ENCODE results near the gene NEFH. TPM values are rescaled to one million over a fixed set of nuclear protein-coding genes. Genes with fewer than 3 reads are reported as not detected.

Gene NEFH
- total RNA-seq, 2 experiments from 2014 or later: 2.7 to 2.9 TPM

- no peak overlapping the region for H3K4me3 Mint-ChIP-seq
- ChIA-PET CTCF (no interaction called here), POLR2A (no interaction called here)
- no peak overlapping the region for H3K27ac Mint-ChIP-seq
- no peaks in the 10 kb centered on the region for H3K27me3 Mint-ChIP-seq
- H3K4me1 Mint-ChIP-seq: no peaks in the 10 kb centered on the region
- no peaks in the 10 kb centered on the region for H3K36me3 Mint-ChIP-seq (ENCODE audit: low read depth)
- DNase-seq: no peak
- H3K9me3 Mint-ChIP-seq: no peaks in the 10 kb centered on the region
Measured at GRCh38 chr22:29450222-29450621, 29.8 kb upstream of the NEFH start.

GRCh38 chr22:29451863-29452262 lies 28.2 kb upstream of the NEFH start:
- Mint-ChIP-seq H3K27ac (no peak overlapping the region), H3K9me3 (no peaks in the 10 kb centered on the region), H3K27me3 (no peaks in the 10 kb centered on the region), H3K4me3 (no peak overlapping the region), H3K4me1 (no peaks in the 10 kb centered on the region), H3K36me3 (ENCODE audit: low read depth) (no peaks in the 10 kb centered on the region)
- DNase-seq: no peak
- ChIA-PET CTCF (no interaction called here), POLR2A (no interaction called here)

- Mint-ChIP-seq H3K4me1 (no peaks in the 10 kb centered on the region), H3K9me3 (no peaks in the 10 kb centered on the region), H3K27ac (no peak overlapping the region), H3K4me3 (no peak overlapping the region), H3K36me3 (ENCODE audit: low read depth) (no peaks in the 10 kb centered on the region), H3K27me3 (no peaks in the 10 kb centered on the region)
- no peak for DNase-seq
- ChIA-PET POLR2A (no interaction called here), CTCF (no interaction called here)
Measured at GRCh38 chr22:29454276-29454675, 25.7 kb upstream of the NEFH start.

GRCh38 chr22:29456211-29456671 lies 23.8 kb upstream of the NEFH start:
- H3K4me3 Mint-ChIP-seq: no peak overlapping the region
- no peaks in the 10 kb centered on the region for H3K27me3 Mint-ChIP-seq
- POLR2A ChIA-PET: no interaction called here
- H3K9me3 Mint-ChIP-seq: no peaks in the 10 kb centered on the region
- no peaks in the 10 kb centered on the region for H3K4me1 Mint-ChIP-seq
- H3K27ac Mint-ChIP-seq: no peak overlapping the region
- CTCF ChIA-PET: no interaction called here
- DNase-seq: no peak
- no peaks in the 10 kb centered on the region for H3K36me3 Mint-ChIP-seq (ENCODE audit: low read depth)

- Mint-ChIP-seq H3K4me3 (no peak overlapping the region), H3K36me3 (ENCODE audit: low read depth) (no peaks in the 10 kb centered on the region), H3K9me3 (no peaks in the 10 kb centered on the region), H3K27ac (no peak overlapping the region), H3K4me1 (no peaks in the 10 kb centered on the region), H3K27me3 (no peaks in the 10 kb centered on the region)
- no peak for DNase-seq
- ChIA-PET POLR2A (no interaction called here), CTCF (interaction anchor here (1.0 kb wide), 1 partner anchor 14 kb away, joined by 7 read pairs; no protein-coding TSS in a partner anchor)
Measured at GRCh38 chr22:29457730-29458129, 22.3 kb upstream of the NEFH start.

- CTCF ChIA-PET: interaction anchor here (0.6 to 0.8 kb wide), 2 partner anchors 11 to 1541 kb away, joined by 3 to 4 read pairs; no protein-coding TSS in a partner anchor
- no peaks in the 10 kb centered on the region for H3K9me3 Mint-ChIP-seq
- no peak overlapping the region for H3K4me3 Mint-ChIP-seq
- no peaks in the 10 kb centered on the region for H3K27me3 Mint-ChIP-seq
- H3K4me1 Mint-ChIP-seq: no peaks in the 10 kb centered on the region
- POLR2A ChIA-PET: no interaction called here
- no peak for DNase-seq
- no peak overlapping the region for H3K27ac Mint-ChIP-seq
- no peaks in the 10 kb centered on the region for H3K36me3 Mint-ChIP-seq (ENCODE audit: low read depth)
Measured at GRCh38 chr22:29458551-29458950, 21.5 kb upstream of the NEFH start.

- POLR2A ChIA-PET: no interaction called here
- CTCF ChIA-PET: no interaction called here
- Mint-ChIP-seq H3K4me3 (no peak overlapping the region), H3K27ac (no peak overlapping the region), H3K27me3 (no peaks in the 10 kb centered on the region), H3K36me3 (ENCODE audit: low read depth) (no peaks in the 10 kb centered on the region), H3K9me3 (no peaks in the 10 kb centered on the region), H3K4me1 (no peaks in the 10 kb centered on the region)
- DNase-seq: no peak
Measured at GRCh38 chr22:29459773-29460172, 20.2 kb upstream of the NEFH start.

- Mint-ChIP-seq H3K27ac (no peak overlapping the region), H3K27me3 (no peaks in the 10 kb centered on the region), H3K9me3 (no peaks in the 10 kb centered on the region), H3K36me3 (ENCODE audit: low read depth) (no peaks in the 10 kb centered on the region), H3K4me3 (no peak overlapping the region), H3K4me1 (no peaks in the 10 kb centered on the region)
- no peak for DNase-seq
- ChIA-PET CTCF (interaction anchor here (0.7 kb wide), 1 partner anchor 382 kb away, joined by 3 read pairs; no protein-coding TSS in a partner anchor), POLR2A (no interaction called here)
Measured at GRCh38 chr22:29461263-29461662, 18.8 kb upstream of the NEFH start.

GRCh38 chr22:29463629-29464028 lies 16.4 kb upstream of the NEFH start:
- H3K9me3 Mint-ChIP-seq: no peaks in the 10 kb centered on the region
- ChIA-PET CTCF (no interaction called here), POLR2A (no interaction called here)
- H3K27me3 Mint-ChIP-seq: no peaks in the 10 kb centered on the region
- H3K27ac Mint-ChIP-seq: no peak overlapping the region
- no peak for DNase-seq
- no peaks in the 10 kb centered on the region for H3K36me3 Mint-ChIP-seq (ENCODE audit: low read depth)
- H3K4me1 Mint-ChIP-seq: no peaks in the 10 kb centered on the region
- no peak overlapping the region for H3K4me3 Mint-ChIP-seq

- Mint-ChIP-seq H3K27ac (no peak overlapping the region), H3K27me3 (no peaks in the 10 kb centered on the region), H3K4me1 (no peaks in the 10 kb centered on the region), H3K9me3 (no peaks in the 10 kb centered on the region), H3K36me3 (ENCODE audit: low read depth) (no peaks in the 10 kb centered on the region), H3K4me3 (no peak overlapping the region)
- no peak for DNase-seq
- ChIA-PET CTCF (no interaction called here), POLR2A (no interaction called here)
Measured at GRCh38 chr22:29464581-29464980, 15.4 kb upstream of the NEFH start.

GRCh38 chr22:29469755-29470154 lies 10.3 kb upstream of the NEFH start:
- Mint-ChIP-seq H3K4me1 (peaks cover 7% of the 10 kb centered on the region), H3K27me3 (peaks cover 5% of the 10 kb centered on the region), H3K9me3 (no peaks in the 10 kb centered on the region), H3K36me3 (ENCODE audit: low read depth) (no peaks in the 10 kb centered on the region), H3K27ac (no peak overlapping the region), H3K4me3 (peak overlapping the region; percentile 65)
- POLR2A ChIA-PET: no interaction called here
- CTCF ChIA-PET: no interaction called here
- no peak for DNase-seq

GRCh38 chr22:29470159-29470855 lies 9.7 kb upstream of the NEFH start:
- Mint-ChIP-seq H3K27ac (no peak overlapping the region), H3K36me3 (ENCODE audit: low read depth) (no peaks in the 10 kb centered on the region), H3K27me3 (peaks cover 5% of the 10 kb centered on the region), H3K4me1 (peaks cover 7% of the 10 kb centered on the region), H3K4me3 (peak overlapping the region; percentile 65), H3K9me3 (no peaks in the 10 kb centered on the region)
- ChIA-PET CTCF (interaction anchor here (1.0 to 2.3 kb wide), 3 partner anchors 8 to 53 kb away, joined by 3 to 9 read pairs (median 4); no protein-coding TSS in a partner anchor), POLR2A (no interaction called here)
- DNase-seq: peak; percentile 85

- Mint-ChIP-seq H3K9me3 (no peaks in the 10 kb centered on the region), H3K4me3 (no peak overlapping the region), H3K27ac (no peak overlapping the region), H3K27me3 (peaks cover 13% of the 10 kb centered on the region), H3K36me3 (ENCODE audit: low read depth) (no peaks in the 10 kb centered on the region), H3K4me1 (peaks cover 7% of the 10 kb centered on the region)
- no peak for DNase-seq
- CTCF ChIA-PET: interaction anchor here (2.5 kb wide), 1 partner anchor 15 kb away, joined by 7 read pairs; no protein-coding TSS in a partner anchor
- POLR2A ChIA-PET: interaction anchor here (1.5 kb wide), 1 partner anchor 9 kb away, joined by 3 read pairs; no protein-coding TSS in a partner anchor
Measured at GRCh38 chr22:29473001-29473400, 7.0 kb upstream of the NEFH start.

GRCh38 chr22:29475550-29475949 lies 4.5 kb upstream of the NEFH start:
- Mint-ChIP-seq H3K27me3 (peaks cover 30% of the 10 kb centered on the region), H3K27ac (no peak overlapping the region), H3K4me1 (peaks cover 10% of the 10 kb centered on the region), H3K9me3 (no peaks in the 10 kb centered on the region), H3K4me3 (no peak overlapping the region), H3K36me3 (ENCODE audit: low read depth) (peaks cover 4% of the 10 kb centered on the region)
- ChIA-PET CTCF (no interaction called here), POLR2A (no interaction called here)
- DNase-seq: no peak

Measured in activated CD4-positive, alpha-beta memory T cell treated with anti-CD3 and anti-CD28 coated beads, Interleukin-2, amount 10 ng/mL, durations not matched to agents 7 days and 5 days (primary cell).